T-helper 9 cell (primary cell): Measurements from ENCODE around the gene VPS33A.
"Not testable (repeated sequence)": the region's sequence is repeated elsewhere in the genome, so short reads cannot be mapped to it uniquely, and the experiment has no call there.

ENCODE experiments used
- DNase-seq: peaks from one replicate; pipeline ENCODE4 v3.0.0-alpha.2; 2020
- total RNA-seq, 2 donors: gene quantifications; one replicate each; lab custom pipeline; 2026; lab: John Stamatoyannopoulos, UW

Gene VPS33A
- 8.4 to 32.9 reads per million in 2 donors for total RNA-seq

GRCh38 chr12:122266230-122266901, at the start of gene VPS33A:
Gene VPS33A (minus strand): TSS chr12:122266494. CDS start chr12:122266408, 86 bp downstream.
- DNase-seq, result peak; percentile 90

DNA sequence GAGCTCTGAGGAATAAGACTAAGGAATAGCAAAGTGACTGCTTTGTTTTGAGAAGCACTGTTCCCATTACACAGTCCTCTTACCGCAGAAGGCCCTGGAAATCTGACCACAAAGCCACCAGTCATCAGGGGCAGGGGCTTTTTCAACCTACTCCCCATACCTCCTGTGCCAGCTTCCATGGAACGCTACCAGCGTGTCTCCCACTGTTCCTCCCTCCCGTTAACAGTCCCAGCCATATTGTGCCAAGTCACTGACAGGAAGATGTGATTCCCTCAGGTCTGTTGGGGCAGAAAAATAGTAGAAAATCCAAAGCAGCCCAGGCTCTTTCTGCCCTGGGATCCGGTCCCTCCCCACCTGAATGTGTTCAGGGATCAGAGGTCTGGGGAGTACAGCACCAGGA, 46.6 kb upstream of the VPS33A start:
- no peak for DNase-seq

GRCh38 chr12:122311696-122312095, 45.4 kb upstream of the VPS33A start:
- DNase-seq, result no peak

- no peak for DNase-seq
Measured at GRCh38 chr12:122310626-122311333, 44.5 kb upstream of the VPS33A start.

DNA sequence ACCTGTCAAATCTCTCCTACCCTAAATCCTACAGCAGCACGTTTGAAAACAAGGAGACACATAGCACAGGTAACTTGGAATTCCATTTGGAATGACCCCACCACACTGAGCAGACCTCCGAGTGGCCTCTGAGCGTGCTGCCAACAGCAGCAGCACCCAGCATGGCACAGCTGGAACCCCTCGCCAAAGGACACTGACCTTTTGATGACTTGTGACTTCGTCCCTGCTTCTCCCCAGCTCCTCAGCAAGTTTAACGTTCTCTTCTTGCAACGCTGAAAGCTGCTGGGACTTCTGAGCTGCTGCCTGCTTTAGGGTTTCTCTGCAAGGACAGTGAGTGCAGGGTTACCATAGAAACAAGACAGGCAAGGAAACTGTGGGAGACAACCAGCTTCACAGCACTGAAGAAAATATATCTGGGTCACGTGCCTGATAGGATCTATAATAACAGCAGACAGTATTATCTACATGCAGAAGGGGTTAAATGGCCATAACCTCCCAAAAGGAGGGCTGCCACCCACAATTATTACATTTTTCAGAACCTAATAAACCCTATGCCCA, 43.3 kb upstream of the VPS33A start:
- DNase-seq, result no peak

DNA sequence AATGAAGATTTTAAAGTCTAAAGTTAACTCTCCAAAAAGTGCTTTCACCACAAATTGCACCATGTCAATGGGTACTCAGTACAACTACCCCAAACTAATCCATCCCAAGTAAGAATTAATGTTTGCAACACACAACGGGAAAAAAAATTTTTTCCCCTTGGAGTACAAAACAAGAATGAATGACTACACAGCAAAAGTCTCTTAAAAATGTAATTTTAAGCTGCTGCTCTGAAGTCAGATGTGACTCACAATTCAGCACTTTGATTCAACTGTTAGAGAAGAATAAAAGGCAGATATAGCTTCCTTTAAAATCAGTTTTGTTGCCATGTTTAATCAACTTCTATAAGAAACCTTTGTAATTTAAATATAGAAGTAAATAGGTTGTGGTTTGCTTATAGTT, 42.5 kb upstream of the VPS33A start:
- DNase-seq, result no peak

- no peak for DNase-seq
Measured at GRCh38 chr12:122306407-122306806, 40.1 kb upstream of the VPS33A start.

GRCh38 chr12:122304924-122305323, 38.6 kb upstream of the VPS33A start:
- DNase-seq, result no peak

DNA sequence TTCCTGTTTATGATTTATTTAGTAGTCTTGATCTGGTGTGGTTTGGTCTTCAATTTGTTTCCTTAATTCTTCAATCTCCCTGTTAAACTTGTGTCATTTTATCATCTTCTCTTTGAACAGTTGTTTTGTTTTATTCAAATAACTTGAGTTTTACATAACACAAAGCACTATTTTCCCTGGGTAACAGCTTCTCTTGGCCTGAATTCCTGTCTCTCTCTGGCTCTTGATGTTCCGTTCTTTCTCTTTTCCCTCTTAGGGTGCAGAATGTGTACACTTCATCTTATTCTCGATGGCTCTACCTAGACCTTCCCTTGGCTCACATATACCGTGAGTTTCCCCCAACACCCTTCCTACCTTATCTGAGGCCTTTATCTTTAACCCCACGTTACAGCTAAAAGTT, 36.8 kb upstream of the VPS33A start:
- no peak for DNase-seq

- no peak for DNase-seq
Measured at GRCh38 chr12:122298071-122298748, 31.9 kb upstream of the VPS33A start.

GRCh38 chr12:122297494-122297893, 31.2 kb upstream of the VPS33A start:
- no peak for DNase-seq

DNA sequence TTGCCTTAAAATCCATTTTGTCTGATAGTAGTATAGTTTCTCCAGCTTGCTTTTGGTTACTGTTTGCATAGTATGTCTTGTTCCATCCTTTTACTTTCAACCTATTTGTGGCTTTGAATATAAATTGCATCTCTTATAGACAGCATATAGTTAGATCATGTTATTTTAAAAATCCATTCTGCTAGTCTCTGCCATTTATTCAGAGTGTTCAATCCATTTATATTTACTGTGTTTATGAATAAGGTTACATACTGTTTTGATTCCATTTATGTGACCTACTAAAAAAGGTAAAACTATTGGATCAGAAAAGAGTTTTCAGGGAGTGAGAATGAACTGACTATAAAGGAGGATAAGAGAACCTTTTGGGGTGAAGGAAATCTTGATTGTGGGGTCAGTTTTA, 29.6 kb upstream of the VPS33A start:
- no peak for DNase-seq

- DNase-seq, result no peak
Measured at GRCh38 chr12:122293081-122293480, 26.8 kb upstream of the VPS33A start.

- DNase-seq, result no peak
Measured at GRCh38 chr12:122291431-122291830, 25.1 kb upstream of the VPS33A start.

GRCh38 chr12:122283680-122284079, 17.4 kb upstream of the VPS33A start:
- no peak for DNase-seq

- no peak for DNase-seq
Measured at GRCh38 chr12:122282061-122282460, 15.8 kb upstream of the VPS33A start.

DNA sequence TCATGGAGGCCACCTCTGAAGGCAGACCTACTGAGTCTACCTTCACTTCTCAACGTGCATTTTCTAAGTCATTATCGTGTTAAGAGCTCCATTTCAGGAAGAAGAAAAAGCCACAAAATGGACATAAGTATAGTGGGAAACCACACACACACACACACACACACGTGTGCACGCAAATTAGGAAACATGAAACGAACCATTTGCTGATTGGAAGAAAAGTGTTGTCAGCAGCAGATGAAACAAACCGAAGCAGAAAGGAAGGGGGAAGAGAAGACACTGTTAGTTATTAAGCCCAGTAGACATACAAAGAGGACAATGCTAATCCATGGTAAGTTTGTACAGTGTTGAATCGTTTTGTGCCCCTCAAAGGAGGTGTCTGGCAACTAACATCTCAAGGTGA, 9.9 kb upstream of the VPS33A start:
- no peak for DNase-seq

DNA sequence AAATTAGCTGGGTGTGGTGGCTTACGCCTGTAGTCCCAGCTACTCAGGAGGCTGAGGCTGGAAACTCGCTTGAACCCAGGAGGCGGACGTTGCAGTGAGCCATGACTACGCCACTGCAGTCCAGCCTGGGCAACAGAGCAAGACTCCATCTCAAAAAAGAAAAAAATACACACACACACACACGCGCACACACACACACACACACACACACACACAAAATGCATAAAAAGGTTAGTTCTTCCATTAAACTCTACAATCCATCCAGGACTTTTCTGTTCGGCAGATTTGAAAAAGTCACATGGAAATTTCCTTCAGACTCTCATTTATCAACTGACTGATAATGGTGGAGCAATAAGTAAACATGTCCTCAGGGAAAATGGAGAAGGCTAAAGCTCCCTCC, 9.2 kb upstream of the VPS33A start:
- no peak for DNase-seq

DNA sequence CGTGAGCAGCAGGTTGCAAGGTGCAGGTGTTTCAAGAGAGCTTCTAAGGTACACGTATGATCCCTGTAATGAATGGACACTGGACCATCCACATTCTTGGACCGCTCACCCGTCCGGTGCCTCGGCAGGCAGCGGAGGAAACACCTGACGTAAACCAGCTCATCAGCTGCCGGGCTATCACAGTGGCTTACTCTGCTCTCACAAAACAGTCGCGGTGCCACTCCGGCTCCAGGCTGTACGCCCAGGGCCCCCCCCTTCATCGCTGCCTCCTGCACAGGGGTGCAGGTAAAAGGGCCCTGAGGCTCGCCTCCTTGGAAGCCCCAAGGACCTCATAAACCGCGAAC, 436 bp downstream of the VPS33A start:
- DNase-seq, result no peak

GRCh38 chr12:122265476-122265875, 818 bp downstream of the VPS33A start:
- DNase-seq, result no peak

- DNase-seq, result not testable (repeated sequence)
Measured at GRCh38 chr12:122260735-122261134, 5.6 kb downstream of the VPS33A start.

- not testable (repeated sequence) for DNase-seq
Measured at GRCh38 chr12:122258939-122259338, 7.4 kb downstream of the VPS33A start.

DNA sequence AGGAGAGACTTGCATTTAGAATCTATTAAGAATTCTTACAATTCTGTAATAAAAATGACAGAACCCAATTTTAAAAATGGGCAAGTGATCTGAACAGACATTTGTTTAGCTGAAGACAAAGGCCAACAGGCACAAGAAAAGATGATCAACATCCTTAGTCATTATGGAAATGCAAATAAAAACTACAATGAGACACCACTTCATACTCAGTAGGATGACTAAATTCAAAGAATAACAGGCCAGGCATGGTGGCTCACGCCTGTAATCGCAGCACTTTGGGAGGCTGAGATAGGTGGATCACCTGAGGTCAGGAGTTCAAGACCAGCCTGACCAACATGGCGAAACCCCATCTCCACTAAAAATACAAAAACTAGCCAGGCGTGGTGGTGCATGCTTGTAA, 7.8 kb downstream of the VPS33A start:
- not testable (repeated sequence) for DNase-seq

GRCh38 chr12:122250536-122250935, 15.8 kb downstream of the VPS33A start:
- DNase-seq, result no peak
